Parathyroid adenoma (tissue), 2 donors: Measurements from ENCODE around the gene CCL20.
"Not testable (repeated sequence)": the region's sequence is repeated elsewhere in the genome, so short reads cannot be mapped to it uniquely, and the experiment has no call there.

Experiments used
- H2AFZ ChIP-seq: fragments of 300-600 bp; sonication (generic); one replicate; pipeline ENCODE4 v1.7.0; 2017; ENCODE audit warnings: antibody characterized with exemption, mild to moderate bottlenecking
- H3K27ac ChIP-seq: fragments of 300-600 bp; sonication (generic); one replicate; pipeline ENCODE4 v1.7.0; 2017
- H3K27me3 ChIP-seq: fragments of 300-600 bp; sonication (generic); one replicate; pipeline ENCODE4 v1.7.0; 2017; ENCODE audit warnings: low read length; ENCODE audit not compliant: control insufficient read depth, insufficient read depth
- H3K36me3 ChIP-seq: fragments of 300-600 bp; sonication (generic); one replicate; pipeline ENCODE4 v1.7.0; 2017; ENCODE audit warnings: low read length; ENCODE audit not compliant: control insufficient read depth, insufficient read depth
- H3K4me1 ChIP-seq: fragments of 300-600 bp; sonication (generic); one replicate; pipeline ENCODE4 v1.7.0; 2017; ENCODE audit warnings: control low read depth
- H3K4me2 ChIP-seq: fragments of 300-600 bp; sonication (generic); one replicate; pipeline ENCODE4 v1.7.0; 2017; ENCODE audit warnings: low read length
- H3K4me3 ChIP-seq: fragments of 300-600 bp; sonication (generic); one replicate; pipeline ENCODE4 v1.7.0; 2017; ENCODE audit warnings: low read depth, low read length
- H3K79me2 ChIP-seq: fragments of 300-600 bp; sonication (generic); one replicate; pipeline ENCODE4 v1.7.0; 2017; ENCODE audit warnings: control low read depth
- H3K9ac ChIP-seq: fragments of 300-600 bp; sonication (generic); one replicate; pipeline ENCODE4 v1.7.0; 2017; ENCODE audit warnings: mild to moderate bottlenecking
- H3K9me3 ChIP-seq: fragments of 300-600 bp; sonication (generic); one replicate; pipeline ENCODE4 v1.7.0; 2017; ENCODE audit warnings: low read length; ENCODE audit not compliant: control insufficient read depth
- TF ChIP-seq, protein P1 (sequence below): fragments of 300-600 bp; sonication (generic); IDR thresholded peaks from one replicate; pipeline ENCODE4 v1.7.0; 2017; ENCODE audit warnings: antibody characterized with exemption, mild to moderate bottlenecking
- donor health status: primary hyperparathyroidism.

CCL20 gene

DNA sequence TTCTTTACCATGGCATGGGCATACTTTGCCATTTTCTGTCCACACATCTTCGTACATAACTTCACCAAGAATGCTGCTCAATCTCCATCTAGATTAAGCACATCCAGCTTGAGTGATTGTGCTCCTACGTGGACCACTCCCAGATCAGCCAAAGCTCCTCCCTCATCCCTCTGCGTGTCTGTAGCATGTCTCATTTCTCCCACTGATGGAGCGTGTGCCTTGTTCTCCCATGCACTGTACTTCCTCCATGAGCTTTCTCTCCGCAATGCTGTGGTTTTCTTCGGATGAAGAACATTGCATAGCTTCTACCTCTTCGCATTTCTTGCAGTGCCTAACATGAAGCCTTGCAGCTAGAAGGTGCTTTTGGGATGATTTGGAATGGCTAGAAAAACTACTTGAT, 13.5 kb downstream of the CCL20 start:
- no peak overlapping the region for H3K27ac ChIP-seq
- H3K36me3 ChIP-seq: no peaks in the 10 kb centered on the region
- no peaks in the 10 kb centered on the region for H3K4me1 ChIP-seq
- TF ChIP-seq, protein P1, sequence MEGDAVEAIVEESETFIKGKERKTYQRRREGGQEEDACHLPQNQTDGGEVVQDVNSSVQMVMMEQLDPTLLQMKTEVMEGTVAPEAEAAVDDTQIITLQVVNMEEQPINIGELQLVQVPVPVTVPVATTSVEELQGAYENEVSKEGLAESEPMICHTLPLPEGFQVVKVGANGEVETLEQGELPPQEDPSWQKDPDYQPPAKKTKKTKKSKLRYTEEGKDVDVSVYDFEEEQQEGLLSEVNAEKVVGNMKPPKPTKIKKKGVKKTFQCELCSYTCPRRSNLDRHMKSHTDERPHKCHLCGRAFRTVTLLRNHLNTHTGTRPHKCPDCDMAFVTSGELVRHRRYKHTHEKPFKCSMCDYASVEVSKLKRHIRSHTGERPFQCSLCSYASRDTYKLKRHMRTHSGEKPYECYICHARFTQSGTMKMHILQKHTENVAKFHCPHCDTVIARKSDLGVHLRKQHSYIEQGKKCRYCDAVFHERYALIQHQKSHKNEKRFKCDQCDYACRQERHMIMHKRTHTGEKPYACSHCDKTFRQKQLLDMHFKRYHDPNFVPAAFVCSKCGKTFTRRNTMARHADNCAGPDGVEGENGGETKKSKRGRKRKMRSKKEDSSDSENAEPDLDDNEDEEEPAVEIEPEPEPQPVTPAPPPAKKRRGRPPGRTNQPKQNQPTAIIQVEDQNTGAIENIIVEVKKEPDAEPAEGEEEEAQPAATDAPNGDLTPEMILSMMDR: no peak
- no peak overlapping the region for H3K4me2 ChIP-seq
- H3K79me2 ChIP-seq: no peaks in the 10 kb centered on the region
- H3K9me3 ChIP-seq: no peaks in the 10 kb centered on the region
- H3K4me3 ChIP-seq: no peak overlapping the region
- H3K9ac ChIP-seq: no peak overlapping the region
- H2AFZ ChIP-seq: no peak overlapping the region
- H3K27me3 ChIP-seq: no peaks in the 10 kb centered on the region

DNA sequence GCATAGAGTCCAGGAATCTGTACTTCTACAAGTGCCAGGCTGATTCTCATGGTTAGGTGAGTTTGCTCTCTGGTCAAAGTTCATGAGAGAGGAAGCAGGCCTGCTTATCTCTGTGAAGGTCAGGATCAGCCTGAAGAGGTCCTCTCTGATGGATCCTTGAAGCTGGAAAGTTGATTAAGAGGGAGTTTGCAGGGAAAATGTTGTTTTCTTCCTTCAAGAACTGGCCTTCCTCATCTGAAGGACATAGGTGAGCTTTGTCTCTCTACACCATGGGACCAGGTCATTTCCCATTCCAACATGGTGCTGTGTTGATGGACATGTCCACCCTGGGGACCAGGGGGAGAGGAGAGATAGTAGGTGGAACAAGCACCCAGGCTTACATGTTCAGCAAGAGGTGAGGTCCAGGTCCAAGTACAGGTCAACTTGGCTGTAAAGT, 14.9 kb downstream of the CCL20 start:
- no peaks in the 10 kb centered on the region for H3K79me2 ChIP-seq
- no peaks in the 10 kb centered on the region for H3K4me1 ChIP-seq
- no peaks in the 10 kb centered on the region for H3K27me3 ChIP-seq
- H3K9ac ChIP-seq: no peak overlapping the region
- no peak overlapping the region for H3K4me3 ChIP-seq
- H2AFZ ChIP-seq: no peak overlapping the region
- no peak overlapping the region for H3K4me2 ChIP-seq
- TF ChIP-seq, protein P1: no peak
- no peaks in the 10 kb centered on the region for H3K9me3 ChIP-seq
- no peak overlapping the region for H3K27ac ChIP-seq
- no peaks in the 10 kb centered on the region for H3K36me3 ChIP-seq

DNA sequence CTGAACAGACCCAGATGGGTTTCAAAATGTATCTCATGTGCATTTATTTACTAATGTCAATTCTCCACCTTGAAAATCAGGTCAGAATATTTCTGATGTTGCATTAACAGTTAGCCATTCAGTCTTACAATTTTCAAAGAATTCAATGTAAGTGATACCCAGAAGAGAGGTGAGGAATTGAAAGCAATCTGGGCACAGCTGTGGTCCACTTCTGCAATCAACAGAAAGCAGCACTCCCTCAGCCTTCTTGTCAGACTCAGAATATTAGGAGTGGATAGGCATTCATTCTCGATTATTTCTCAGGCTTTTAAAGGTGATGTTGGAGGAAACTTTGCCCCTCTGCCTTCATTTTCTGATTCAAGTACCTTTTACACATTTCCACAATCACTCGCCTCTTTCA, 15.7 kb downstream of the CCL20 start:
- TF ChIP-seq, protein P1: no peak
- Histone ChIP-seq H3K27me3 (no peaks in the 10 kb centered on the region), H3K27ac (no peak overlapping the region)

DNA sequence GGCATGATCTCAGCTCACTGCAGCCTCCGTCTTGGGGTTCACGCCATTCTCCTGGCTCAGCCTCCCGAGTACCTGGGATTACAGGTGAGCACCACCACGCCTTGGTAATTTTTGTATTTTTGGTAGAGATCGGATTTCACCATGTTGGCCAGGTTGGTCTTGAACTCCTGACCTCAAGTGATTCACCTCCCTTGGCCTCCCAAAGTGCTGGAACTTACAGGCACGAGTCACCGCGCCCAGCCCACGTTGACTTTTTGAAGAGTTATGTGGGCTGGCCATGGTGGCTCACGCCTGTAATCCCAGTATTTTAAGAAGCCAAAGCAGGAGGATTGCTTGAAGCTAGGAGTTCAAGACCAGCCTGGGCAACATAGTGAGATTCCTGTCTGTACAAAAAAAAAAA, 20.8 kb downstream of the CCL20 start:
- Histone ChIP-seq H3K36me3 (no peaks in the 10 kb centered on the region), H3K27me3 (no peaks in the 10 kb centered on the region), H3K9ac (no peak overlapping the region), H2AFZ (no peak overlapping the region), H3K79me2 (no peaks in the 10 kb centered on the region), H3K4me2 (no peak overlapping the region), H3K4me1 (no peaks in the 10 kb centered on the region), H3K4me3 (no peak overlapping the region), H3K27ac (no peak overlapping the region), H3K9me3 (no peaks in the 10 kb centered on the region)
- TF ChIP-seq, protein P1: no peak

More for the DNA sequence above, 15.7 kb downstream of the CCL20 start:
- no peak overlapping the region for H3K4me3 ChIP-seq
- H3K36me3 ChIP-seq: no peaks in the 10 kb centered on the region
- no peak overlapping the region for H2AFZ ChIP-seq
- no peaks in the 10 kb centered on the region for H3K79me2 ChIP-seq
- H3K9me3 ChIP-seq: no peaks in the 10 kb centered on the region
- no peak overlapping the region for H3K4me2 ChIP-seq
- H3K9ac ChIP-seq: no peak overlapping the region
- no peaks in the 10 kb centered on the region for H3K4me1 ChIP-seq

DNA sequence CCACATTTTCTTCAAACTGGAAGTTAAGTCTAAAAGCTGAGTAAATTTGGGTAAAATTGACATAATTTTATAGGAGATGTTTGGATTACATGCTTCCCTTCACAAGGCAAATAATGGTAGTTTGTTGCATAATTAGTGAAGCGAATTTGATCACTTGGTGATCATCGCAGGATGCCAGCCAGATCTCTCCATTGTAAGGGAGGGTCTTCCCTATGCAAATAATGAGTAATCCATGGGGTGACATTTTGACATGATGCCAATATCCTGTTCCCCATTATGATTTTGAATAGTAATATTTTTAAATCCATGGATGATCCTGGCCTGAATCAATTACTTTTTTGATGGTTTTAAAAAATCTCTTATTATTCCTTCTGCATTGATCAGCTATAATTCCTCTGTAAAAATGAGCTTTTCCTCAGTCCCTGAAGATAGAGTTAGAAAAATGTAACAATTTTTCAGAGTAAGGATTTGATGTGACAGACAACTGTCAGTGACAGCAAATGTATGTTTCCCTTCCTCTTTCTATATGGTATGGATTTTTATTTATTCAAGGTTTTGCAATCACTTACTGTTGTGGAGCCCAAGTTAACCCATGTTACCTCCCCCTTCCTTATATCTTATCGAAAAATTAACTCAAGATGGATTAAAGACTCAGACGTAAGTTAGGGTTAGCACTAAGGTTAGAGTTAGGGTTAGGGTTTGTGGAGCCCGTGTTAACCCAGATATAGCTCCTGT, 21.4 kb downstream of the CCL20 start:
- no peaks in the 10 kb centered on the region for H3K79me2 ChIP-seq
- no peak overlapping the region for H2AFZ ChIP-seq
- no peak overlapping the region for H3K27ac ChIP-seq
- H3K4me1 ChIP-seq: no peaks in the 10 kb centered on the region
- H3K4me3 ChIP-seq: no peak overlapping the region
- H3K4me2 ChIP-seq: no peak overlapping the region
- no peaks in the 10 kb centered on the region for H3K27me3 ChIP-seq
- no peaks in the 10 kb centered on the region for H3K36me3 ChIP-seq
- no peaks in the 10 kb centered on the region for H3K9me3 ChIP-seq
- TF ChIP-seq, protein P1: no peak
- H3K9ac ChIP-seq: no peak overlapping the region

DNA sequence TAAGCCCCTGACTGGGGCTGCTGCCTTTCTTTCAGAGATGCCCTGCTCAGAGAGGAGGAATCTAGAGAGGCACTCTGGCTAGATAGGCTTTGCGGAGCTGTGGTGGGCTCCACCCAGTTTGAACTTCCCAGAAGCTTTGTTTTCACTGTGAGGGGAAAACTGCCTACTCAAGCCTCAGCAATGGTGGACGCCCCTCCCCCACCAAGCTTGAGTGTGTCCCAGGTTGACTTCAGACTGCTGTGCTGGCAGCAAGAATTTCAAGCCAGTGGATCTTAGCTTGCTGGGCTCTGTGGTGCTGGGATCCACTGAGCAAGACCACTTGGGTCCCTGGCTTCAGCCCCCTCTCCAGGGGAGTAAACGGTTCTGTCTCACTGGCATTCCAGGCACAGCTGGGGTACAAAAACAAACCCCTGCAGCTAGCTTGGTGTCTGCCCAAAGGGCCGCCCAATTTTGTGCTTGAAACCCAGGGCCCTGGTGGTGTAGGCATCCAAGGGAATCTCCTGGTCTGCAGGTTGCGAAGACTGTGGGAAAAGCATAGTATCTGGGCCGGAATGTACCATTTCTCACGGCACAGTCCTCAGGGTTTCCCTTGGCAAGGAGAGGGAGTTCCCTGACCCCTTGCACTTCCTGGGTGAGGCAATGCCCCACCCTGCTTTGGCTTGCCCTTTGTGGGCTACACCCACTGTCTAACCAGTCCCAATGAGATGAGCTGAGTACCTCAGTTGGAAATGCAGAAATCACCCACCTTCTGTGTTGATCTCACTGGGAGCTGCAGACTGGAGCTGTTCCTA, 25.9 kb downstream of the CCL20 start:
- not testable (repeated sequence) for H3K4me1 ChIP-seq, H3K27ac ChIP-seq, H3K4me3 ChIP-seq

More for the DNA sequence above, 25.9 kb downstream of the CCL20 start:
- H3K9me3 ChIP-seq, H3K4me2 ChIP-seq, H3K27me3 ChIP-seq, H3K79me2 ChIP-seq, H3K36me3 ChIP-seq, H2AFZ ChIP-seq, H3K9ac ChIP-seq: not testable (repeated sequence)
